Smooth muscle cell (in vitro differentiated cells): ENCODE data around the gene NIM1K. TPM values are rescaled to one million over a fixed set of nuclear protein-coding genes. Genes with fewer than 3 reads are reported as not detected.

Experiments
- DNase-seq: peaks from one replicate; lab custom pipeline; 2025; ENCODE audit not compliant: unreplicated experiment; lab: John Stamatoyannopoulos, UW
- H2AFZ ChIP-seq: fragments of 200-600 bp; sonication (generic); 2 replicates; pipeline ENCODE4 v1.6.0; 2016; ENCODE audit warnings: antibody characterized with exemption, low read depth, mild to moderate bottlenecking
- H3F3A ChIP-seq: fragments of 200-600 bp; sonication (generic); 2 replicates; pipeline ENCODE4 v1.6.0; 2017; ENCODE audit warnings: antibody characterized with exemption, low read depth
- H3K27ac ChIP-seq: fragments of 200-600 bp; sonication (generic); 2 replicates; pipeline ENCODE4 v1.5.1; 2016; ENCODE audit warnings: low read depth, mild to moderate bottlenecking
- H3K27me3 ChIP-seq: fragments of 200-600 bp; sonication (generic); 2 replicates; pipeline ENCODE4 v1.6.1; 2016; ENCODE audit warnings: low read depth, mild to moderate bottlenecking
- H3K36me3 ChIP-seq: fragments of 200-600 bp; sonication (generic); 2 replicates; pipeline ENCODE4 v1.5.1; 2016; ENCODE audit warnings: low read depth
- H3K4me1 ChIP-seq: fragments of 200-600 bp; sonication (generic); 2 replicates; pipeline ENCODE4 v1.5.1; 2016; ENCODE audit warnings: low read depth
- H3K4me2 ChIP-seq: fragments of 200-600 bp; sonication (generic); 2 replicates; pipeline ENCODE4 v1.6.0; 2016; ENCODE audit warnings: mild to moderate bottlenecking
- H3K4me3 ChIP-seq: fragments of 200-600 bp; sonication (generic); 2 replicates; pipeline ENCODE4 v1.5.1; 2016; ENCODE audit warnings: mild to moderate bottlenecking
- H3K79me2 ChIP-seq: fragments of 200-600 bp; sonication (generic); 2 replicates; pipeline ENCODE4 v1.6.0; 2016; ENCODE audit warnings: low read depth, mild to moderate bottlenecking
- H3K9ac ChIP-seq: fragments of 200-600 bp; sonication (generic); 2 replicates; pipeline ENCODE4 v1.6.0; 2016; ENCODE audit warnings: low read depth
- H3K9me3 ChIP-seq: fragments of 200-600 bp; sonication (generic); replicated peaks from 2 replicates; pipeline ENCODE4 v1.5.1; 2016; ENCODE audit warnings: low read depth
- H4K20me1 ChIP-seq: fragments of 200-600 bp; sonication (generic); 2 replicates; pipeline ENCODE4 v1.6.0; 2016; ENCODE audit warnings: low read depth
- CTCF ChIP-seq: fragments of 200-600 bp; sonication (generic); IDR thresholded peaks from 2 replicates; pipeline ENCODE4 v1.5.1; 2017; ENCODE audit warnings: borderline replicate concordance, mild to moderate bottlenecking, antibody characterized with exemption; ENCODE audit not compliant: insufficient read depth, poor library complexity, severe bottlenecking
- WGBS: methylation state at CpG from one replicate; pipeline ENCODE4 v1.1.7; 2016; ENCODE audit warnings: low lambda C conversion rate; 5-methylcytosine and 5-hydroxymethylcytosine counted together
- polyA plus RNA-seq: library from polyadenylated mRNA; unstranded; fragments of >200 nt; fragmentation: Nextera tagmentation; extraction: Ambion mirVana; gene quantifications from 2 replicates; pipeline ENCODE4 v1.2.1, GENCODE V29; 2016
- total RNA-seq: library from RNA; depleted of rRNA; stranded (reverse); fragments of >200 nt; gene quantifications from 2 replicates; pipeline ENCODE4 v1.2.3, GENCODE V29; 2014

Gene NIM1K
- total and polyA plus RNA-seq, 2 experiments from 2014 or later = 0.17 to 0.54 TPM

GRCh38 chr5:43286623-43287022 is 94.6 kb downstream of the NIM1K start:
- H2AFZ ChIP-seq = no peak overlapping the region
- H3K4me1 ChIP-seq = no peaks in the 10 kb centered on the region
- no peaks in the 10 kb centered on the region for H3K9me3 ChIP-seq
- no peak overlapping the region for H3K9ac ChIP-seq
- peaks cover 45% of the 10 kb centered on the region for H4K20me1 ChIP-seq
- no peak overlapping the region for H3K27ac ChIP-seq
- H3K4me2 ChIP-seq = no peak overlapping the region
- no peaks in the 10 kb centered on the region for H3K27me3 ChIP-seq
- H3F3A ChIP-seq = peaks cover 21% of the 10 kb centered on the region
- no peak overlapping the region for H3K4me3 ChIP-seq
- peaks cover 11% of the 10 kb centered on the region for H3K36me3 ChIP-seq
- DNase-seq = no peak
- no peak for TF ChIP-seq CTCF
- H3K79me2 ChIP-seq = no peaks in the 10 kb centered on the region

- H3K4me3 ChIP-seq = no peak overlapping the region
- peaks cover 14% of the 10 kb centered on the region for H3K36me3 ChIP-seq
- H4K20me1 ChIP-seq = peaks cover 51% of the 10 kb centered on the region
- no peak overlapping the region for H2AFZ ChIP-seq
- H3F3A ChIP-seq = peaks cover 23% of the 10 kb centered on the region
- no peak for DNase-seq
- no peak for TF ChIP-seq CTCF
- H3K79me2 ChIP-seq = no peaks in the 10 kb centered on the region
- no peaks in the 10 kb centered on the region for H3K9me3 ChIP-seq
- H3K4me2 ChIP-seq = no peak overlapping the region
- no peaks in the 10 kb centered on the region for H3K4me1 ChIP-seq
- no peak overlapping the region for H3K27ac ChIP-seq
- no peaks in the 10 kb centered on the region for H3K27me3 ChIP-seq
- no peak overlapping the region for H3K9ac ChIP-seq
- 97% methylated on average over 4 of the region's 4 CpGs for WGBS
These were observed 95.5 kb downstream of the NIM1K start for GRCh38 chr5:43287493-43287892.

- Histone ChIP-seq H3K9ac (no peak overlapping the region), H4K20me1 (peaks cover 59% of the 10 kb centered on the region), H3F3A (peaks cover 25% of the 10 kb centered on the region), H3K4me3 (no peak overlapping the region), H3K27me3 (no peaks in the 10 kb centered on the region), H3K36me3 (peaks cover 19% of the 10 kb centered on the region), H3K27ac (no peak overlapping the region), H3K4me1 (no peaks in the 10 kb centered on the region), H3K79me2 (no peaks in the 10 kb centered on the region), H3K4me2 (no peak overlapping the region), H2AFZ (no peak overlapping the region), H3K9me3 (no peaks in the 10 kb centered on the region)
- 100% methylated on average over 1 of the region's 1 CpG for WGBS
- DNase-seq = no peak
- no peak for TF ChIP-seq CTCF
These were observed 96.3 kb downstream of the NIM1K start for GRCh38 chr5:43288269-43288831.

- no peak for TF ChIP-seq CTCF
- Histone ChIP-seq H3K79me2 (no peaks in the 10 kb centered on the region), H2AFZ (no peak overlapping the region), H3K27ac (no peak overlapping the region), H3K36me3 (peaks cover 37% of the 10 kb centered on the region), H3F3A (peaks cover 24% of the 10 kb centered on the region), H3K27me3 (no peaks in the 10 kb centered on the region), H3K4me2 (no peak overlapping the region), H3K4me3 (no peak overlapping the region), H3K9ac (no peak overlapping the region), H3K9me3 (no peaks in the 10 kb centered on the region), H4K20me1 (peaks cover 83% of the 10 kb centered on the region), H3K4me1 (no peaks in the 10 kb centered on the region)
- DNase-seq = no peak
- WGBS = 93% methylated on average over 2 of the region's 2 CpGs
These were observed 98.7 kb downstream of the NIM1K start for GRCh38 chr5:43290726-43291125.
